GM19099 (cell line): Measurements from ENCODE around the gene CYB5A.

Source experiments
- POLR2A ChIP-seq: IDR thresholded peaks from 3 replicates; pipeline ENCODE4 v1.6.1; 2011; ENCODE audit warnings: low read depth; ENCODE audit not compliant: insufficient read length; ENCODE audit errors: extremely low read depth

CYB5A gene

DNA sequence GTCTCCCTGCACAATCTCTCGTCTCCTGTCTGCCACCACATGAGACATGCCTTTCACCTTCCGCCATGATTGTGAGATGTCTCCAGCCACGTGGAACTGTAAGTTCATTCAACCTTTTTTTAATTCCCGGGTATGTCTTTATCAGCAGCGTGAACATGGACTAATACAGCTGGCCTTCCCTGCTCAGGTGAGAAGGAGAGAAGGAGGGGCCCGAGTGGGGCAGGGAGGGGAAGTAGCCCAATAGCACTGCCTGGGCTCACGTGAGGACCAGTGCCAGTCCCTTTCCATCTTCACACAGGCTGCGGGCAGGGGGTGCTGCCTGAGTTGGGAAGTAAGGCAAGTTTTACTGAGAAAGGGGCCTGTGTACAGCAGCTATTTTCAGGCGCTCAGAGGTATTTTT, 70.7 kb downstream of the CYB5A start:
- TF ChIP-seq POLR2A, result no peak

DNA sequence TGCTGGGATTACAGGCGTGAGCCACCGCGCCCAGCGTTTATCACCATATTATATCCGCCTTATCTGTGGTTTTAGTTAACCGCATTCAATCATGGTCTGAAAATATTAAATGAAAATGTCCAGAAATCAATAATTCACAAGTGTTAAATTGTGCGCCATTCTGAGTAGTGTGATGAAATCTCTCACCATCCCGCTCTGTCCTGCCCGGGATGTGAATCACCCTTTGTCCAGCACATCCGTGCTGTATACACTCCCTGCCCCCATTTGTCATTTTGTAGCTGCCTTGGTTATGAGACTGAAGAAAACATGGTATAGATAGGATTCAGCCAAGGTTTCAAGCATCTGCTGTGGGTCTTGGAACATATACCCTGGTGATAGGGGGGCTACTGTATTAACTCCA, 72.7 kb downstream of the CYB5A start:
- no peak for TF ChIP-seq POLR2A

DNA sequence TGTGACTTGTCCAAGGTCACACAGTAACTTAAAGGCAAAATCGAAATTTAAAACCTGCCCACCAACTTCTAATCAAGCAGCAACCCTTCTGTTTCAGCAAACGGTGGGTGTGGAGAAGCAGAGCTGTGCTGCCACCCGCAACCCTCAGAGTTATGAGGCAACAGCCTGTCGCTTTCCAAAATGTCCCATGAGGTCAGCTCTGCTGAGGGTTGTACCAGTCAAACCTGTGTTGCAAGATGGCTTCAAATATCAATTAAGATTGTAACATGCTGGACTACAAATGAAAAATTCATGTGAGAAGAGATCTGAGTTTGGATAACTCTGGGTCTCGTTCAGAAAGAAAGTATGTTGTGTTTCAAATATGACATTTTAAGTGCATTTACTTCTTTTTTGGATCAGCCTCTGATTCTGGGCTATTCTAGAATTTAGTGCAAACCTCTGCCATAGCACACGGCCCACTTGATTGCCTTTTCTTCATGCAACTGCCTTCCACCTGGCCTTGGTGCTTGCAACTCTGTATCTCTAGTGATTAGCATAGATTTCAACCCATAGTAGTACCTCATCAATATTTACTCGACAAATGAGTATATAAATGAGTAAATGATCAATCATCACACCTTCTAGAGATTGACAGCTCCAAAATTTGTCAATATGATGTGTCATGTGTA, 74.2 kb downstream of the CYB5A start:
- no peak for TF ChIP-seq POLR2A

DNA sequence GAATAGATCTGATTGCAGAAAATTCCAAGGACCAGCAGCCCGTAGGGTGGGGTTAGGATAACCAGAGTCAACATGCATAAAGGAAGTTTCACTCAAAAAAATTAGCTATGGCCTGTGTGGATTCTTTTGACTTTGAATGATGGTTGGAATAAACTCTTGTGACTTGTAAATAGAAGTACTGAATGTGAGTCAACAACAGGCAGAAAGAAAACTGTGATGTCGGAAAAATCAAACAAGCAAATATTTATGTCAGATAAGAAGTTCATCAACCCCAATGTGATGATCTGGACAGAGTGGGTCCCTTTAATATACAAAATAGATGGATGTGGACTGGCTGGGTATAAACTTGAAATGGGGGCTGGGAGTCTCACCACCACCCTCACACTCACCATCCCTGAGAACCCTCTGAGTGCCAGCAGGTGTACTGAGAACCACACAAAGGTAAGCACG, 75.1 kb downstream of the CYB5A start:
- TF ChIP-seq POLR2A, result no peak

DNA sequence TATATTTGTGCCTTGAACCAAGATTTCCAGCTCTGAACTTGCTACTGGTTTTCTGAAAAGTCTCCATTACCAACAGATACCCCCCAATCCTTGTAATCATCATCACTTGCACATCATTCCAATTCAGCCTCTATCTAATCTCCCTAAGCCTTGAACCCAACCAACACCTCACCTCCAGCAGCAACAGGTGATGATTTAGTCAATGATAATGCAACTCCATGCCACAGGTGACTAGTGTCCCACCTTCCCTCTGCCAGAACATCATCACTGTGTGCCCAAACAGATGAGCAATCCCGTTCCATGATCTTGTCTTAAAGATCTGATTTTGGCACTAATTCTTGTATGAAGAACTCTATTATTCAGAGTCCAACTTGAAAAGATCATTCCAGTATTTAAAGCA, 75.9 kb downstream of the CYB5A start:
- TF ChIP-seq POLR2A, result no peak

DNA sequence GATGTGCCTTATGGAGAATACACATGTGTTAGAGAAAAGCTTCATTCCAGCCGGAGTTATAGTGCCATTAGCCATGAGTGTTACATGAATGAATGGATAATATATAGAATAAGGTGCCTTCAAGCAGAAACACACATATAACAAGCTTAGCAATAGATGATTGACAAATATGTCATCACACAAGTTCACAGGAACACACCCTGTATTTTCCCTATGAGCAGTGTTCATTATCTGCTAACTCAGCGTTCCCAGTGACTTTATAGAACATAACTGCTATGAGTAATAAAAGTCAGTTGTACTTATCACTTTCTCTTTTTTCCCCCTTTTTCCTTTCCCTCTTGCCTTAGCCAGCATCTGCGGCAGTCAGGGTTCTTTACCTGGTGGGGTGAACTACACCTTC, 78.3 kb downstream of the CYB5A start:
- TF ChIP-seq POLR2A, result no peak

DNA sequence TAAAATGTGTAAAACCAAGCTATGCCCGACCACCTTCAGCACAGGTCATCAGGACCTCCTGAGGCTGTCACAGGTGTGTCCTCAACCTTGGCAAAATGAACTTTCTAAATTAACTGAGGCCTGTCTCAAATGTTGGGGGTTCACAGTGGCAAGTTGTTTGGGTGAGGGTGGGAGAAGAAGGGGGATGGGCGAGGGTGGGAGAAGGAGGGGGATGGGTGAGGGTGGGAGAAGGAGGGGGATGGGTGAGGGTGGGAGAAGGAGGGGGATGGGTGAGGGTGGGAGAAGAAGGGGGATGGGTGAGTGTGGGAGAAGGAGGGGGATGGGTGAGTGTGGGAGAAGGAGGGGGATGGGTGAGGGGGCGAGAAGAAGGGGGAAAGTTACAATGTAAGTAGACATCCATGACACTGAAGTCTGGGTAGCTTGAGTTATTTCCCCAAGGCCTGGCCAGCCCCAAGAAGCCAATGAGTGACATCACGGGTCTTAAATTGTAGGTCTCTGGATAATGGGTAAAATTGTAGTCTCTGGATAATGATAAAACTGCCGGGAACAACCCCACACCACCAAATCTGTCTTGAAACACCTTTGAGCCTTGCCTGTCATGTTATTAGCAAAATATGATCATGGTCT, 87.1 kb downstream of the CYB5A start:
- no peak for TF ChIP-seq POLR2A

DNA sequence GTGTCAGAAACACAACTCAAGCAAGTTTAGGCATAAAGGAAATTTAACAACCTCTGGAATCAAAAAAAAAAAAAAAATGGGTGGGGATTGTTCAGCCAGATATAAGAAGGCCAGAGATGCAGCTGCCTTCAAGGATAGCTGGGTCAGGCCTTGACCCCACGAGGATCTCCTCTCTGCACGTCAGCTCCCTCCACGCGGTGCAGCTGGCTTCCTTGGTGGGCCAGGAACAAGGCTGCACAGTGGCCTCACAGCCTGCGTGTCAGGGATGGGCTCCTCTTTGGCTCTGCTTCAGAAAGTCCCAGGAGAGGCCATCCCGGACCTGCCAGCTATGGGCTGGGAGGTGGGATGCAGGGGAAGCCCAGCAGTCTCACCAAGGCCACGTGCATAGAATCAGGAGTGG, 88.0 kb downstream of the CYB5A start:
- no peak for TF ChIP-seq POLR2A
